ENCODE results near the gene NR1D1.

NR1D1 gene

DNA sequence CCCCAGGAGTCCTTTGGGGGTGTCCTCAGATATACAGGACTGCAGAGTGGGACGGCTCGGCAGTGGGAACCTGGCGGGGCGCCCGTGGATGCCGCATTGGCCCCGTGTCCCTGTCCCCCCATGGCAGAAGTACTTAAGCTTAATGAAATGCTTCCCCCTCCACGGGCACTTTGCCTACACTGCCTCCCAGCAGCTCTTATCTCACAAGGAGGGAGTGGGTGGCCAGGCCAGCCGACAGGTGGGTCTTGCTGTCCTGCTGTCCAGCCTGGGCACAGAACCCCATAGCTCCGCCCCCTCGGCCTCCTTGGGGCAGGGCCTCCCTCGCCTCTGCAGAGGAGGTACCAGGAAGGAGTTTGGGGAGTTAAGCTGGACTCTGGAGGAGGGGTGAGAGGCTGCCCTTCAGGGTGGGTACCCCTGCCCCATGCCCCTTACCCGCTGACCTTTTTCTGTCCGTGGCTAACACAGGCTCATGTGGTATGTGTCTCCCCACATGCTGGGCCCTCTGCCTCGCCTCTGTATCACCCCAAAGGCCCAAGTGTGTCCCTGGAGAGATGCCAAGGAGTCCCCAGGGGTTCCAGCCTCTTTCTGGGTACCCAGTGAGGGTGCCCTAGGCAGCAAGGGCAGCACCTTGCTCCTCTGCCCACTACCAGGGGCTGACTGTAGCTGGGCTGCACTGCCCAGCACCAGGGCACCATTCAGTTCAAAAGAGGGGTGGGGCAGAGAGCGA, 28.9 kb downstream of the NR1D1 start (continued):
- TF ChIP-seq, protein P1, sequence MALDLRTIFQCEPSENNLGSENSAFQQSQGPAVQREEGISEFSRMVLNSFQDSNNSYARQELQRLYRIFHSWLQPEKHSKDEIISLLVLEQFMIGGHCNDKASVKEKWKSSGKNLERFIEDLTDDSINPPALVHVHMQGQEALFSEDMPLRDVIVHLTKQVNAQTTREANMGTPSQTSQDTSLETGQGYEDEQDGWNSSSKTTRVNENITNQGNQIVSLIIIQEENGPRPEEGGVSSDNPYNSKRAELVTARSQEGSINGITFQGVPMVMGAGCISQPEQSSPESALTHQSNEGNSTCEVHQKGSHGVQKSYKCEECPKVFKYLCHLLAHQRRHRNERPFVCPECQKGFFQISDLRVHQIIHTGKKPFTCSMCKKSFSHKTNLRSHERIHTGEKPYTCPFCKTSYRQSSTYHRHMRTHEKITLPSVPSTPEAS (tag by site-specific recombination; IDR thresholded peaks at IDR 0.05): no peak
- no peak for TF ChIP-seq ZNF121 (tag by site-specific recombination; IDR thresholded peaks at IDR 0.05)
- no peak for TF ChIP-seq ZNF548 (tag by site-specific recombination; IDR thresholded peaks at IDR 0.05)
- TF ChIP-seq YY2 (tag by site-specific recombination; IDR thresholded peaks at IDR 0.05): no peak
- no peak for TF ChIP-seq OVOL3 (tag by site-specific recombination; IDR thresholded peaks at IDR 0.05)
- TF ChIP-seq ZNF629 (tag by site-specific recombination; IDR thresholded peaks at IDR 0.05): no peak
- TF ChIP-seq ZNF133 (tag by site-specific recombination; IDR thresholded peaks at IDR 0.05): no peak

DNA sequence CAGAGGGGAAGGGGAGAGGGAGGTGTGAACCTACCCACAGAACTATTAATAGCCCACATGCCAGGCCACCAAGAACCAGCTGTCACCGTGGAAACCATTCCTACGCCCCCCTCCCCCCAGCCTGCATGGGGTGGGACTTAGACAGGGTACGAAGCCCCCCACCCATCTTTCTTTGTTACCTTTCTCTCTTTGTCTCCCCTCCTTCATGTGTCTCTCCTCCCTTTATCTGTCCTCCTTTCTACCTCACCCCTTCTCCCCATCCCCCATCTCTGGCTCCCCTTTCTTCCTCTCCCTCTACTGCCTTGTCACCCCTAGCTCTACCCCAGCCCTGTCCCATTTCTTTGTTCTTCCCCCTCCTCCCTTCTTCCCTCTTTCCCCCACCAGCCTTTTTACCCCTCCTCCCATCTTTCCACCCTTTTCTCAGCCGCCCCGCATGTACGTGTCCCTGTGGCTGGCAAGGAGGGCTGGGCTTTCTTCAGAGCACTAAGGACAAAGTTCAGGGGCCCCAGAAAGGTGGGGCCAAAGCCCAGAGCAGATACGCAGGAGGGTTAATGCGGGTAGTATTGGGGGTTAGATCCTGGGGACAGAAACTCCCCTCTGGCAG, 29.6 kb downstream of the NR1D1 start:
- H3K27ac ChIP-seq (ENCODE audit: extremely low read depth, low read depth, low read length): no peak overlapping the region
- peaks cover 0 to 12% of the 10 kb centered on the region in 2 experiments; a peak in 1 of 3 replicates for H3K36me3 ChIP-seq (ENCODE audit: control insufficient read depth in 2 of 2, insufficient read depth in 1 of 2, low read length in 2 of 2)
- CTCF ChIA-PET: interaction anchor here (0.6 to 7.4 kb wide), 11 partner anchors 8 to 449 kb away, joined by 3 to 166 read pairs (median 6); partner anchors contain the start of gene THRA
- no peaks in the 10 kb centered on the region for H3K9me3 ChIP-seq (ENCODE audit: control insufficient read depth, insufficient read depth, low read depth, low read length)
- no peak overlapping the region for H3K4me3 ChIP-seq (ENCODE audit: low read depth, low read length)
- POLR2A ChIA-PET: no interaction called here
- peaks cover 37% of the 10 kb centered on the region for H3K4me1 ChIP-seq (ENCODE audit: control insufficient read depth, insufficient read depth, low read length)
- TF ChIP-seq WT1 (tag by site-specific recombination; IDR thresholded peaks at IDR 0.05): peak; percentile 31; the same call in 1 of the 2 replicates
- no peak for TF ChIP-seq GLIS2 (tag by site-specific recombination; IDR thresholded peaks at IDR 0.05)
- TF ChIP-seq, protein P2, sequence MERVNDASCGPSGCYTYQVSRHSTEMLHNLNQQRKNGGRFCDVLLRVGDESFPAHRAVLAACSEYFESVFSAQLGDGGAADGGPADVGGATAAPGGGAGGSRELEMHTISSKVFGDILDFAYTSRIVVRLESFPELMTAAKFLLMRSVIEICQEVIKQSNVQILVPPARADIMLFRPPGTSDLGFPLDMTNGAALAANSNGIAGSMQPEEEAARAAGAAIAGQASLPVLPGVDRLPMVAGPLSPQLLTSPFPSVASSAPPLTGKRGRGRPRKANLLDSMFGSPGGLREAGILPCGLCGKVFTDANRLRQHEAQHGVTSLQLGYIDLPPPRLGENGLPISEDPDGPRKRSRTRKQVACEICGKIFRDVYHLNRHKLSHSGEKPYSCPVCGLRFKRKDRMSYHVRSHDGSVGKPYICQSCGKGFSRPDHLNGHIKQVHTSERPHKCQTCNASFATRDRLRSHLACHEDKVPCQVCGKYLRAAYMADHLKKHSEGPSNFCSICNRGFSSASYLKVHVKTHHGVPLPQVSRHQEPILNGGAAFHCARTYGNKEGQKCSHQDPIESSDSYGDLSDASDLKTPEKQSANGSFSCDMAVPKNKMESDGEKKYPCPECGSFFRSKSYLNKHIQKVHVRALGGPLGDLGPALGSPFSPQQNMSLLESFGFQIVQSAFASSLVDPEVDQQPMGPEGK (tag by site-specific recombination; IDR thresholded peaks at IDR 0.05): peak; percentile 76
- TF ChIP-seq, protein P3, sequence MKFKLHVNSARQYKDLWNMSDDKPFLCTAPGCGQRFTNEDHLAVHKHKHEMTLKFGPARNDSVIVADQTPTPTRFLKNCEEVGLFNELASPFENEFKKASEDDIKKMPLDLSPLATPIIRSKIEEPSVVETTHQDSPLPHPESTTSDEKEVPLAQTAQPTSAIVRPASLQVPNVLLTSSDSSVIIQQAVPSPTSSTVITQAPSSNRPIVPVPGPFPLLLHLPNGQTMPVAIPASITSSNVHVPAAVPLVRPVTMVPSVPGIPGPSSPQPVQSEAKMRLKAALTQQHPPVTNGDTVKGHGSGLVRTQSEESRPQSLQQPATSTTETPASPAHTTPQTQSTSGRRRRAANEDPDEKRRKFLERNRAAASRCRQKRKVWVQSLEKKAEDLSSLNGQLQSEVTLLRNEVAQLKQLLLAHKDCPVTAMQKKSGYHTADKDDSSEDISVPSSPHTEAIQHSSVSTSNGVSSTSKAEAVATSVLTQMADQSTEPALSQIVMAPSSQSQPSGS (tag by site-specific recombination; IDR thresholded peaks at IDR 0.05; ENCODE audit: low read depth): no peak
- TF ChIP-seq ZNF366 (tag by site-specific recombination; conservative IDR thresholded peaks at IDR 0.05): peak; percentile 96
- TF ChIP-seq ZNF132 (tag by site-specific recombination; IDR thresholded peaks at IDR 0.05; ENCODE audit: borderline replicate concordance): no peak
- no peak for TF ChIP-seq ZNF223 (tag by site-specific recombination; IDR thresholded peaks at IDR 0.05)
- TF ChIP-seq ZNF10 (tag by site-specific recombination; IDR thresholded peaks at IDR 0.05): no peak
- TF ChIP-seq KLF7 (tag by site-specific recombination; IDR thresholded peaks at IDR 0.05; ENCODE audit: borderline replicate concordance): no peak
- TF ChIP-seq, protein P4, sequence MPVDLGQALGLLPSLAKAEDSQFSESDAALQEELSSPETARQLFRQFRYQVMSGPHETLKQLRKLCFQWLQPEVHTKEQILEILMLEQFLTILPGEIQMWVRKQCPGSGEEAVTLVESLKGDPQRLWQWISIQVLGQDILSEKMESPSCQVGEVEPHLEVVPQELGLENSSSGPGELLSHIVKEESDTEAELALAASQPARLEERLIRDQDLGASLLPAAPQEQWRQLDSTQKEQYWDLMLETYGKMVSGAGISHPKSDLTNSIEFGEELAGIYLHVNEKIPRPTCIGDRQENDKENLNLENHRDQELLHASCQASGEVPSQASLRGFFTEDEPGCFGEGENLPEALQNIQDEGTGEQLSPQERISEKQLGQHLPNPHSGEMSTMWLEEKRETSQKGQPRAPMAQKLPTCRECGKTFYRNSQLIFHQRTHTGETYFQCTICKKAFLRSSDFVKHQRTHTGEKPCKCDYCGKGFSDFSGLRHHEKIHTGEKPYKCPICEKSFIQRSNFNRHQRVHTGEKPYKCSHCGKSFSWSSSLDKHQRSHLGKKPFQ (tag by site-specific recombination; IDR thresholded peaks at IDR 0.05): 0 out of 2 replicates have a peak, but pooled peaks have one; percentile 31
- no peak for TF ChIP-seq ZNF629 (tag by site-specific recombination; IDR thresholded peaks at IDR 0.05)
- TF ChIP-seq SP2 (tag by site-specific recombination; IDR thresholded peaks at IDR 0.05): no peak
- TF ChIP-seq ZSCAN30 (tag by site-specific recombination; IDR thresholded peaks at IDR 0.05): no peak
- TF ChIP-seq ZNF19 (tag by site-specific recombination; IDR thresholded peaks at IDR 0.05; ENCODE audit: low read depth): no peak
- no peak for TF ChIP-seq MEIS1 (CRISPR knock-in tag; IDR thresholded peaks at IDR 0.05; ENCODE audit: borderline replicate concordance)
- TF ChIP-seq, protein P5, sequence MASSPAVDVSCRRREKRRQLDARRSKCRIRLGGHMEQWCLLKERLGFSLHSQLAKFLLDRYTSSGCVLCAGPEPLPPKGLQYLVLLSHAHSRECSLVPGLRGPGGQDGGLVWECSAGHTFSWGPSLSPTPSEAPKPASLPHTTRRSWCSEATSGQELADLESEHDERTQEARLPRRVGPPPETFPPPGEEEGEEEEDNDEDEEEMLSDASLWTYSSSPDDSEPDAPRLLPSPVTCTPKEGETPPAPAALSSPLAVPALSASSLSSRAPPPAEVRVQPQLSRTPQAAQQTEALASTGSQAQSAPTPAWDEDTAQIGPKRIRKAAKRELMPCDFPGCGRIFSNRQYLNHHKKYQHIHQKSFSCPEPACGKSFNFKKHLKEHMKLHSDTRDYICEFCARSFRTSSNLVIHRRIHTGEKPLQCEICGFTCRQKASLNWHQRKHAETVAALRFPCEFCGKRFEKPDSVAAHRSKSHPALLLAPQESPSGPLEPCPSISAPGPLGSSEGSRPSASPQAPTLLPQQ (tag by site-specific recombination; IDR thresholded peaks at IDR 0.05): no peak
- TF ChIP-seq, protein P6, sequence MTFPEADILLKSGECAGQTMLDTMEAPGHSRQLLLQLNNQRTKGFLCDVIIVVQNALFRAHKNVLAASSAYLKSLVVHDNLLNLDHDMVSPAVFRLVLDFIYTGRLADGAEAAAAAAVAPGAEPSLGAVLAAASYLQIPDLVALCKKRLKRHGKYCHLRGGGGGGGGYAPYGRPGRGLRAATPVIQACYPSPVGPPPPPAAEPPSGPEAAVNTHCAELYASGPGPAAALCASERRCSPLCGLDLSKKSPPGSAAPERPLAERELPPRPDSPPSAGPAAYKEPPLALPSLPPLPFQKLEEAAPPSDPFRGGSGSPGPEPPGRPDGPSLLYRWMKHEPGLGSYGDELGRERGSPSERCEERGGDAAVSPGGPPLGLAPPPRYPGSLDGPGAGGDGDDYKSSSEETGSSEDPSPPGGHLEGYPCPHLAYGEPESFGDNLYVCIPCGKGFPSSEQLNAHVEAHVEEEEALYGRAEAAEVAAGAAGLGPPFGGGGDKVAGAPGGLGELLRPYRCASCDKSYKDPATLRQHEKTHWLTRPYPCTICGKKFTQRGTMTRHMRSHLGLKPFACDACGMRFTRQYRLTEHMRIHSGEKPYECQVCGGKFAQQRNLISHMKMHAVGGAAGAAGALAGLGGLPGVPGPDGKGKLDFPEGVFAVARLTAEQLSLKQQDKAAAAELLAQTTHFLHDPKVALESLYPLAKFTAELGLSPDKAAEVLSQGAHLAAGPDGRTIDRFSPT (tag by site-specific recombination; IDR thresholded peaks at IDR 0.05): 0 out of 2 replicates have a peak, but pooled peaks have one; percentile 9
- no peak for TF ChIP-seq ZNF354C (tag by site-specific recombination; IDR thresholded peaks at IDR 0.05; ENCODE audit: borderline replicate concordance, low read depth)

Measured in HEK293 (cell line).